GM10266 (cell line): ENCODE data around the gene ACSBG1.

Experiments
- DNase-seq: peaks from one replicate; pipeline ENCODE4 v3.0.0; 2012; ENCODE audit errors: extremely low spot score
- CTCF ChIP-seq: IDR thresholded peaks from 2 replicates; pipeline ENCODE4 v1.5.1; 2012; ENCODE audit warnings: mild to moderate bottlenecking, low read depth; ENCODE audit not compliant: control insufficient read depth, insufficient read depth; ENCODE audit errors: missing control alignments

Gene ACSBG1

GRCh38 chr15:78222745-78223395 lies 11.5 kb downstream of the ACSBG1 start:
- no peak for TF ChIP-seq CTCF
- no peak for DNase-seq

- DNase-seq = no peak
- TF ChIP-seq CTCF = no peak
These were observed 13.7 kb downstream of the ACSBG1 start for GRCh38 chr15:78220713-78221112.

GRCh38 chr15:78216276-78217104 lies 17.9 kb downstream of the ACSBG1 start:
- no peak for TF ChIP-seq CTCF
- DNase-seq = no peak

GRCh38 chr15:78213956-78214355 lies 20.4 kb downstream of the ACSBG1 start:
- no peak for TF ChIP-seq CTCF
- no peak for DNase-seq

GRCh38 chr15:78213425-78213750 lies 21.0 kb downstream of the ACSBG1 start:
- no peak for TF ChIP-seq CTCF
- no peak for DNase-seq

- TF ChIP-seq CTCF = no peak
- DNase-seq = no peak
These were observed 21.6 kb downstream of the ACSBG1 start for GRCh38 chr15:78212546-78213424.

- no peak for TF ChIP-seq CTCF
- DNase-seq = no peak
These were observed 22.4 kb downstream of the ACSBG1 start for GRCh38 chr15:78212008-78212407.
